ENCODE results near the gene PCDHGC5.

PCDHGC5 gene

GRCh38 chr5:141492168-141492885 is 3.4 kb downstream of the PCDHGC5 start:
- ATAC-seq, result no peak
- TF ChIP-seq CSDC2 (CRISPR knock-in tag; IDR thresholded peaks at IDR 0.05) (no peak), CSRNP3 (CRISPR knock-in tag; IDR thresholded peaks at IDR 0.05) (no peak), POU6F1 (CRISPR knock-in tag; IDR thresholded peaks at IDR 0.05; ENCODE audit: borderline replicate concordance, low read depth) (no peak), PATZ1 (CRISPR knock-in tag; IDR thresholded peaks at IDR 0.05; ENCODE audit: borderline replicate concordance) (no peak), ZC3H10 (CRISPR knock-in tag; IDR thresholded peaks at IDR 0.05) (no peak), TOX (CRISPR knock-in tag; IDR thresholded peaks at IDR 0.05; ENCODE audit: borderline replicate concordance) (no peak), OSR1 (CRISPR knock-in tag; IDR thresholded peaks at IDR 0.05) (no peak), TSHZ2 (CRISPR knock-in tag; IDR thresholded peaks at IDR 0.05) (no peak), GLIS3 (CRISPR knock-in tag; IDR thresholded peaks at IDR 0.05) (no peak), PPARA (CRISPR knock-in tag; IDR thresholded peaks at IDR 0.05; ENCODE audit: borderline replicate concordance) (no peak), ESRRG (CRISPR knock-in tag; IDR thresholded peaks at IDR 0.05) (no peak), TCF4 (CRISPR knock-in tag; IDR thresholded peaks at IDR 0.05; ENCODE audit: borderline replicate concordance) (no peak), ARNTL (CRISPR knock-in tag; IDR thresholded peaks at IDR 0.05; ENCODE audit: borderline replicate concordance, low read depth) (no peak), ZFP3 (CRISPR knock-in tag; IDR thresholded peaks at IDR 0.05) (no peak), ISL1 (CRISPR knock-in tag; IDR thresholded peaks at IDR 0.05) (no peak), ZNF565 (CRISPR knock-in tag; conservative IDR thresholded peaks at IDR 0.05; ENCODE audit: low read depth) (no peak)

GRCh38 chr5:141493500-141494422 is 4.9 kb downstream of the PCDHGC5 start:
- TF ChIP-seq CSDC2 (CRISPR knock-in tag; IDR thresholded peaks at IDR 0.05) (no peak), POU6F1 (CRISPR knock-in tag; IDR thresholded peaks at IDR 0.05; ENCODE audit: borderline replicate concordance, low read depth) (no peak), ZNF70 (CRISPR knock-in tag; IDR thresholded peaks at IDR 0.05) (no peak), SNAI2 (CRISPR knock-in tag; IDR thresholded peaks at IDR 0.05) (no peak), CSRNP3 (CRISPR knock-in tag; IDR thresholded peaks at IDR 0.05) (no peak), TOX (CRISPR knock-in tag; IDR thresholded peaks at IDR 0.05; ENCODE audit: borderline replicate concordance) (no peak), ZNF8 (CRISPR knock-in tag; IDR thresholded peaks at IDR 0.05) (no peak), OSR1 (CRISPR knock-in tag; IDR thresholded peaks at IDR 0.05) (no peak)
- peak; percentile 59 for ATAC-seq

Data from SK-N-SH treated with all-trans-retinoic acid at 6 μM for 48 hours (cell line).